Spinal cord (tissue), 10 donors: ENCODE measurements around the gene ZC3H7B. TPM values are rescaled to one million over a fixed set of nuclear protein-coding genes. Genes with fewer than 3 reads are reported as not detected.

ENCODE experiments used
- DNase-seq, 6 donors: peaks; one replicate each; pipeline versions ENCODE4 v3.0.0 to v3.0.0-alpha.2; 2013 to 2015; ENCODE audit warnings: low spot score in 6 of 6, low read depth in 4 of 6
- H3K27ac ChIP-seq: one replicate; pipeline ENCODE4 v1.5.1; 2013; ENCODE audit warnings: low read depth, low read length, control low read depth
- H3K27me3 ChIP-seq: one replicate; pipeline ENCODE4 v1.6.1; 2013; ENCODE audit warnings: low read length; ENCODE audit not compliant: control insufficient read depth, insufficient read depth
- H3K36me3 ChIP-seq: one replicate; pipeline ENCODE4 v1.6.1; 2013; ENCODE audit warnings: low read length; ENCODE audit not compliant: control insufficient read depth, insufficient read depth
- H3K4me1 ChIP-seq: one replicate; pipeline ENCODE4 v1.6.1; 2013; ENCODE audit warnings: low read length; ENCODE audit not compliant: control insufficient read depth, insufficient read depth
- H3K4me3 ChIP-seq: one replicate; pipeline ENCODE4 v1.5.1; 2013; ENCODE audit warnings: low read depth, low read length, control low read depth
- H3K9me3 ChIP-seq: one replicate; pipeline ENCODE4 v1.6.1; 2013; ENCODE audit warnings: low read length; ENCODE audit not compliant: control insufficient read depth, insufficient read depth
- WGBS: methylation state at CpG from one replicate; pipeline ENCODE4 v1.1.5; 2013; ENCODE audit warnings: missing lambda C conversion rate; ENCODE audit not compliant: insufficient coverage; 5-methylcytosine and 5-hydroxymethylcytosine counted together
- polyA plus RNA-seq, 2 donors: library from polyadenylated mRNA; unstranded; fragments of 120-200 nt; gene quantifications; one replicate each; pipeline ENCODE4 v1.2.1, GENCODE V29; 2013; ENCODE audit not compliant: insufficient read length in 2 of 2
- total RNA-seq, 2 donors: library from RNA; depleted of rRNA in 1 of 2; stranded (reverse); fragments of 120-200 nt in 1 of 2; fragments of >200 nt in 1 of 2; gene quantifications; one replicate each; pipeline versions ENCODE4 v1.2.3 to v1.2.4, GENCODE V29; 2013 to 2014
- donor health status: healthy.

The ZC3H7B gene
- total and polyA plus RNA-seq, 4 donors, result 41.6 to 108 (median 82.4) TPM

GRCh38 chr22:41356430-41357028 lies 55.2 kb downstream of the ZC3H7B start:
- H3K27ac ChIP-seq, result no peak overlapping the region
- DNase-seq, result no peak
- no peak overlapping the region for H3K4me3 ChIP-seq
- no peaks in the 10 kb centered on the region for H3K27me3 ChIP-seq
- no peaks in the 10 kb centered on the region for H3K9me3 ChIP-seq
- no peaks in the 10 kb centered on the region for H3K4me1 ChIP-seq
- WGBS, result 94% methylated on average over 25 of the region's 25 CpGs
- peaks cover 86% of the 10 kb centered on the region for H3K36me3 ChIP-seq

- Histone ChIP-seq H3K4me1 (no peaks in the 10 kb centered on the region), H3K9me3 (no peaks in the 10 kb centered on the region), H3K27me3 (no peaks in the 10 kb centered on the region), H3K27ac (no peak overlapping the region), H3K4me3 (no peak overlapping the region), H3K36me3 (peaks cover 79% of the 10 kb centered on the region)
- DNase-seq, result no peak
- 97% methylated on average over 11 of the region's 16 CpGs for WGBS
These were observed 55.9 kb downstream of the ZC3H7B start for GRCh38 chr22:41357191-41357590.

- Histone ChIP-seq H3K36me3 (peaks cover 62% of the 10 kb centered on the region), H3K27ac (no peak overlapping the region), H3K4me1 (no peaks in the 10 kb centered on the region), H3K4me3 (no peak overlapping the region), H3K27me3 (no peaks in the 10 kb centered on the region), H3K9me3 (no peaks in the 10 kb centered on the region)
- no peak for DNase-seq
- no CpG with 5 or more reads among the region's 17 CpGs for WGBS
These were observed 57.6 kb downstream of the ZC3H7B start for GRCh38 chr22:41358927-41359326.

GRCh38 chr22:41359376-41359775 lies 58.1 kb downstream of the ZC3H7B start:
- Histone ChIP-seq H3K36me3 (peaks cover 57% of the 10 kb centered on the region), H3K4me1 (no peaks in the 10 kb centered on the region), H3K9me3 (no peaks in the 10 kb centered on the region), H3K27me3 (no peaks in the 10 kb centered on the region), H3K27ac (no peak overlapping the region), H3K4me3 (no peak overlapping the region)
- WGBS, result 40% methylated on average over 1 of the region's 4 CpGs
- no peak for DNase-seq

GRCh38 chr22:41360126-41360525 lies 58.8 kb downstream of the ZC3H7B start:
- DNase-seq, result no peak
- H3K27ac ChIP-seq, result no peak overlapping the region
- H3K27me3 ChIP-seq, result no peaks in the 10 kb centered on the region
- WGBS, result 51% methylated on average over 11 of the region's 11 CpGs
- no peaks in the 10 kb centered on the region for H3K4me1 ChIP-seq
- H3K36me3 ChIP-seq, result peaks cover 50% of the 10 kb centered on the region
- no peak overlapping the region for H3K4me3 ChIP-seq
- no peaks in the 10 kb centered on the region for H3K9me3 ChIP-seq

- 93% methylated on average over 9 of the region's 13 CpGs for WGBS
- Histone ChIP-seq H3K27me3 (no peaks in the 10 kb centered on the region), H3K9me3 (no peaks in the 10 kb centered on the region), H3K36me3 (peaks cover 33% of the 10 kb centered on the region), H3K4me3 (no peak overlapping the region), H3K27ac (no peak overlapping the region), H3K4me1 (peaks cover 7% of the 10 kb centered on the region)
- no peak for DNase-seq
These were observed 60.5 kb downstream of the ZC3H7B start for GRCh38 chr22:41361716-41362310.

- DNase-seq, result no peak
- Histone ChIP-seq H3K9me3 (no peaks in the 10 kb centered on the region), H3K36me3 (peaks cover 25% of the 10 kb centered on the region), H3K27ac (no peak overlapping the region), H3K4me3 (no peak overlapping the region), H3K4me1 (peaks cover 15% of the 10 kb centered on the region), H3K27me3 (no peaks in the 10 kb centered on the region)
- 88% methylated on average over 4 of the region's 5 CpGs for WGBS
These were observed 61.3 kb downstream of the ZC3H7B start for GRCh38 chr22:41362615-41363014.

GRCh38 chr22:41364233-41364632 lies 62.9 kb downstream of the ZC3H7B start:
- no peak overlapping the region for H3K27ac ChIP-seq
- H3K9me3 ChIP-seq, result no peaks in the 10 kb centered on the region
- H3K27me3 ChIP-seq, result no peaks in the 10 kb centered on the region
- no peak overlapping the region for H3K4me3 ChIP-seq
- peaks cover 14% of the 10 kb centered on the region for H3K36me3 ChIP-seq
- no peak for DNase-seq
- H3K4me1 ChIP-seq, result peaks cover 31% of the 10 kb centered on the region
- 88% methylated on average over 6 of the region's 6 CpGs for WGBS

DNA sequence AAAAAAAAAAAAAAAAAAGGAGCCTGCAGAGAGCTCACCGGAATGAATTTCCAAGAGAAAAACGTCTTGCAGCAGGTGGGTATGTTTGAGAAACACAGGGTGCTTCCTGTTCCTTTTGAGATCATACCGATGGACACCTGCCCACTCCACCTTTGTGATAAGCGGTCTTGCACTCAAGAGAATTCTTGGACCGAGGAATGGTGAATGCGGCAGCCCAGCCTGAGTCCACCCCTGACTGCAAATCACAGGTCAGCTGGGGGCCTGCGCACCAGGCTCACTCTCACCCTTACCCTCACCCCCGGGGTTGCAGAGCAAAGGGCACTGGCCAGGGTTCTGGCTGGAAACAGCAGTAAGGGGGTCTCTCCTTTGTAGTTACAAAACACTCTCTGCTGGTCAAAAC lies 63.6 kb downstream of the ZC3H7B start:
- H3K27me3 ChIP-seq, result no peaks in the 10 kb centered on the region
- H3K9me3 ChIP-seq, result no peaks in the 10 kb centered on the region
- no peak for DNase-seq
- H3K27ac ChIP-seq, result no peak overlapping the region
- peaks cover 9% of the 10 kb centered on the region for H3K36me3 ChIP-seq
- 49% methylated on average over 8 of the region's 8 CpGs for whole genome bisulfite sequencing
- H3K4me3 ChIP-seq, result no peak overlapping the region
- peaks cover 32% of the 10 kb centered on the region for H3K4me1 ChIP-seq

GRCh38 chr22:41365425-41365824 lies 64.1 kb downstream of the ZC3H7B start:
- no peak for DNase-seq
- WGBS, result no CpG with 5 or more reads among the region's 5 CpGs
- peaks cover 32% of the 10 kb centered on the region for H3K4me1 ChIP-seq
- no peak overlapping the region for H3K27ac ChIP-seq
- no peaks in the 10 kb centered on the region for H3K9me3 ChIP-seq
- H3K36me3 ChIP-seq, result peaks cover 5% of the 10 kb centered on the region
- H3K4me3 ChIP-seq, result no peak overlapping the region
- H3K27me3 ChIP-seq, result no peaks in the 10 kb centered on the region
